Activated B cell treated with CpG ODN at 0.5 μM for 24 hours (primary cell): Measurements from ENCODE around the gene PDCD7. TPM values are rescaled to one million over a fixed set of nuclear protein-coding genes. Genes with fewer than 3 reads are reported as not detected.

Experiments
- ATAC-seq: fragments of 200-7000 bp; cut with Tn5 transposase; one replicate; pipeline ENCODE4 v1.10.0; 2021; ENCODE audit warnings: low read depth, mild to moderate bottlenecking, moderate library complexity
- CTCF ChIA-PET: fragments of 350-600 bp; sonication (Branson Sonifier 250); formaldehyde crosslinking; loops from one replicate; lab custom pipeline; 2021; ENCODE audit warnings: antibody characterized with exemption; lab: Charles Lee
- POLR2A ChIA-PET: fragments of 350-600 bp; sonication (Branson Sonifier 250); formaldehyde crosslinking; loops from one replicate; lab custom pipeline; 2021; ENCODE audit warnings: antibody characterized with exemption; lab: Charles Lee
- DNase-seq: peaks from one replicate; pipeline ENCODE4 v3.0.0; 2022
- H3K27ac Mint-ChIP-seq: one replicate; pipeline ENCODE4 v1.8.0; 2020; ENCODE audit warnings: mixed read lengths
- H3K27me3 Mint-ChIP-seq: one replicate; pipeline ENCODE4 v1.8.0; 2021; ENCODE audit warnings: mixed read lengths
- H3K36me3 Mint-ChIP-seq: one replicate; pipeline ENCODE4 v1.8.0; 2021; ENCODE audit warnings: low read depth, mixed read lengths
- H3K4me1 Mint-ChIP-seq: one replicate; pipeline ENCODE4 v1.8.0; 2021; ENCODE audit warnings: mixed read lengths
- H3K4me3 Mint-ChIP-seq: one replicate; pipeline ENCODE4 v1.8.0; 2020; ENCODE audit warnings: mild to moderate bottlenecking, mixed read lengths
- H3K9me3 Mint-ChIP-seq: one replicate; pipeline ENCODE4 v1.8.0; 2020; ENCODE audit warnings: mixed read lengths
- intact Hi-C: fragments of 100-400 bp; cut with micrococcal nuclease; formaldehyde crosslinking; loops from one replicate; pipeline ENCODE4 v1.15.1; 2024
- total RNA-seq: library from RNA; stranded (reverse); gene quantifications from 2 replicates; pipeline ENCODE4 v1.2.3, GENCODE V29; 2022
- TF ChIP-seq, protein P1 (sequence below): fragments of 200-600 bp; IDR thresholded peaks from one replicate; pipeline ENCODE4 v1.8.0; 2022; ENCODE audit warnings: antibody characterized with exemption, mild to moderate bottlenecking

PDCD7 gene
- total RNA-seq, 1 donor from 2014 or later: 30.7 TPM

DNA sequence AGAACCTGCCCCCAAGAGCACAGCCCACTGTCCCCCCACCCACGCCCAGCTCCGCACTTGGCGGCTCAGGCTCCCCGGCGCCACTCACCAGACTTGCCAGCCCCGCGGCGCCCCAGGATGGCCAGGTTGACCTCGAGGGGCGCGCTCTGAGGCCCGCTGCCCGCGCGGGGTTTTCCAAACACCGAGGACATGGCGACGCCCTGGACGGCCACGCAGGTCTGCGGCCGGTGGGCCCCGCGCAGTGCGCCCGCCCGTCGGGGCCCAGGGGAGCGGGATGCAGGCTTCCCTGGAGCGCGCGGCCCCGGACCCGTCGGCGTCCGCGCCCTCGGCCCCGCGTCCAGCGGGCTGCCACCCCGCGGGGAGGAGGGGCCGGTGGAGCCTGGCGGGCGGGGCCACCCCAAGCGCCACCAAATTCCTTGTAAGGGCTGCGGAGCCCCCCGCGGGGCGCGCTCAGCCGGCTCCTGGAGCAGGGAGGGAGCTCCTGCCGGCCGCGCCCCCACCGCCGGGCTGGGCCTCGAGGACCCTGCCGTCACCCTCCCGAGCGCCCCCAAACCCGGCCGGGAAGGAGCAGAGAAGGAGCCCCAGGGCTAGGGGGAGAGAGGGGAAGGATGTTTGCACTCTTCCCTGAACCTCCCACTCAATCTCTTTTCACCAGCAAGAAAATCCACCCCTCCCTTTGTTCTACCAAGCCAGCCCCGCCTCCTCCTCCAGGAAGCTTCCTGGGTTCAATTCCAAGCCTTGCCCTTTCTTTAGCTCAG lies 65.8 kb downstream of the PDCD7 start, which contains the start of gene RASL12:
Gene RASL12, minus strand, starts transcription at position 347 of the 758 bp plus-strand sequence. Its CDS starts 156 bp downstream, at position 191.
- POLR2A ChIA-PET: no interaction called here
- DNase-seq: no peak
- TF ChIP-seq, protein P1, sequence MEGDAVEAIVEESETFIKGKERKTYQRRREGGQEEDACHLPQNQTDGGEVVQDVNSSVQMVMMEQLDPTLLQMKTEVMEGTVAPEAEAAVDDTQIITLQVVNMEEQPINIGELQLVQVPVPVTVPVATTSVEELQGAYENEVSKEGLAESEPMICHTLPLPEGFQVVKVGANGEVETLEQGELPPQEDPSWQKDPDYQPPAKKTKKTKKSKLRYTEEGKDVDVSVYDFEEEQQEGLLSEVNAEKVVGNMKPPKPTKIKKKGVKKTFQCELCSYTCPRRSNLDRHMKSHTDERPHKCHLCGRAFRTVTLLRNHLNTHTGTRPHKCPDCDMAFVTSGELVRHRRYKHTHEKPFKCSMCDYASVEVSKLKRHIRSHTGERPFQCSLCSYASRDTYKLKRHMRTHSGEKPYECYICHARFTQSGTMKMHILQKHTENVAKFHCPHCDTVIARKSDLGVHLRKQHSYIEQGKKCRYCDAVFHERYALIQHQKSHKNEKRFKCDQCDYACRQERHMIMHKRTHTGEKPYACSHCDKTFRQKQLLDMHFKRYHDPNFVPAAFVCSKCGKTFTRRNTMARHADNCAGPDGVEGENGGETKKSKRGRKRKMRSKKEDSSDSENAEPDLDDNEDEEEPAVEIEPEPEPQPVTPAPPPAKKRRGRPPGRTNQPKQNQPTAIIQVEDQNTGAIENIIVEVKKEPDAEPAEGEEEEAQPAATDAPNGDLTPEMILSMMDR: no peak
- H3K4me1 Mint-ChIP-seq: peaks cover 5% of the 10 kb centered on the region
- no peak for ATAC-seq
- H3K27me3 Mint-ChIP-seq: peaks cover 35% of the 10 kb centered on the region
- no peaks in the 10 kb centered on the region for H3K9me3 Mint-ChIP-seq
- no peak within 1 kb of the TSS for H3K4me3 Mint-ChIP-seq
- H3K27ac Mint-ChIP-seq: no peak within 1 kb of the TSS
- CTCF ChIA-PET: interaction anchor here (0.6 kb wide), 1 partner anchor 337 kb away, joined by 3 read pairs; no protein-coding TSS in a partner anchor
- intact Hi-C loops: no loop called here
- H3K36me3 Mint-ChIP-seq: no peaks in the 10 kb centered on the region

Other genes with a start within 250 kb of the PDCD7 start
- 3.7 and 3.9 TPM in 2 replicates for gene ANKDD1A, start 221.9 kb downstream of the PDCD7 start, total RNA-seq
- 74.7 and 75.7 TPM in 2 replicates for gene SPG21, start 143.9 kb downstream of the PDCD7 start, total RNA-seq
- gene MTFMT, start 104.2 kb downstream of the PDCD7 start, total RNA-seq: 9.8 and 13.5 TPM in 2 replicates
- not detected in 2 replicates for gene SLC51B, start 88.4 kb downstream of the PDCD7 start, total RNA-seq
- not detected in 2 replicates for gene RASL12, start 65.8 kb downstream of the PDCD7 start, total RNA-seq
- gene KBTBD13, start 57.1 kb downstream of the PDCD7 start, total RNA-seq: not detected in 2 replicates
- 5.9 and 9.6 TPM in 2 replicates for gene UBAP1L, start 18.6 kb downstream of the PDCD7 start, total RNA-seq
- gene CLPX, start 51.5 kb upstream of the PDCD7 start, total RNA-seq: 52.2 and 53.5 TPM in 2 replicates
- 0.10 and 0.18 TPM in 2 replicates for gene CILP, start 77.7 kb upstream of the PDCD7 start, total RNA-seq
- gene PARP16, start 153.1 kb upstream of the PDCD7 start, total RNA-seq: 11.2 and 11.5 TPM in 2 replicates
- gene RNU5A-1, start 162.2 kb upstream of the PDCD7 start, total RNA-seq: not detected in 2 replicates
- 32.5 TPM in 1 of 2 replicates, not detected in the other for gene RNU5B-1, start 170.9 kb upstream of the PDCD7 start, total RNA-seq
- gene IGDCC3, start 244.2 kb upstream of the PDCD7 start, total RNA-seq: not detected in 2 replicates